ENCODE measurements around the gene NPM1. TPM values are rescaled to one million over a fixed set of nuclear protein-coding genes. Genes with fewer than 3 reads are reported as not detected.

NPM1 gene
- total and polyA plus RNA-seq, 2 of the 13 experiments (the other 11 are each of a cell fraction or from before 2014, with no cell fraction given), result 2,047 to 3,353 TPM

- DNase-seq (ENCODE audit: low spot score) (no peak), FAIRE-seq (no peak), ATAC-seq (no peak)
- H3K36me3 ChIP-seq (replicated peaks in 1 of 2; ENCODE audit: control insufficient read depth in 1 of 2, insufficient read depth in 2 of 2, low read length in 2 of 2), result no peaks in the 10 kb centered on the region
- H3K27ac ChIP-seq (ENCODE audit: extremely low read length, insufficient read depth, low read length), result no peak overlapping the region
- 51% methylated on average over 9 of the region's 11 CpGs for WGBS (ENCODE audit: low lambda C conversion rate)
- CTCF ChIA-PET (ENCODE audit: low intra/inter-chr PET ratio, low total read pairs), result no interaction called here
- no peak overlapping the region for H3K4me2 ChIP-seq (ENCODE audit: low read depth, low read length)
- POLR2A ChIA-PET, result no interaction called here
- H3K9ac ChIP-seq (ENCODE audit: insufficient read depth, low read depth, low read length), result no peak overlapping the region
- H3K79me2 ChIP-seq (ENCODE audit: insufficient read depth, low read length), result no peaks in the 10 kb centered on the region
- in situ Hi-C loops (cut with HindIII; ENCODE audit: extremely low pct_ligation_motif_present, low pct_unique_long_range_greater_than_20kb) (no loop called here), intact Hi-C loops (cut with micrococcal nuclease; ENCODE audit: unreplicated experiment) (no loop called here)
- H3K27me3 ChIP-seq (ENCODE audit: control insufficient read depth in 1 of 2, insufficient read depth in 2 of 2, low read length in 2 of 2), result peaks cover 3 to 9% of the 10 kb centered on the region in 2 experiments; a peak in 3 of 5 replicates
- no peak overlapping the region for H2AFZ ChIP-seq (ENCODE audit: low read length)
- no peak overlapping the region for H3K4me3 ChIP-seq (replicated peaks in 1 of 3; ENCODE audit: insufficient read depth in 1 of 3, low read depth in 2 of 3, low read length in 3 of 3)
- H3K4me1 ChIP-seq (ENCODE audit: insufficient read depth, low read length), result no peaks in the 10 kb centered on the region
- no TSS peak for BruUV-seq (replicated peaks)
- H4K20me1 ChIP-seq (ENCODE audit: insufficient read depth, low read length), result no peaks in the 10 kb centered on the region
- H3K9me3 ChIP-seq (ENCODE audit: low read length), result no peaks in the 10 kb centered on the region
- TF ChIP-seq, protein P1, sequence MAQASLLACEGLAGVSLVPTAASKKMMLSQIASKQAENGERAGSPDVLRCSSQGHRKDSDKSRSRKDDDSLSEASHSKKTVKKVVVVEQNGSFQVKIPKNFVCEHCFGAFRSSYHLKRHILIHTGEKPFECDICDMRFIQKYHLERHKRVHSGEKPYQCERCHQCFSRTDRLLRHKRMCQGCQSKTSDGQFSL (CRISPR knock-in tag; IDR thresholded peaks at IDR 0.05), result no peak
- TF ChIP-seq IRF2 (CRISPR knock-in tag; IDR thresholded peaks at IDR 0.05), result no peak
- TF ChIP-seq ZNF496 (CRISPR knock-in tag; IDR thresholded peaks at IDR 0.05; ENCODE audit: insufficient replicate concordance), result no peak
- TF ChIP-seq ZNF720 (CRISPR knock-in tag; IDR thresholded peaks at IDR 0.05), result no peak
- no peak for TF ChIP-seq EHMT2 (IDR thresholded peaks at IDR 0.05; ENCODE audit: borderline replicate concordance, low read depth, low read length)
- no peak for TF ChIP-seq ZUFSP (CRISPR knock-in tag; IDR thresholded peaks at IDR 0.05; ENCODE audit: borderline replicate concordance)
- TF ChIP-seq ZNF792 (CRISPR knock-in tag; IDR thresholded peaks at IDR 0.05), result no peak
- TF ChIP-seq U2AF2 (IDR thresholded peaks at IDR 0.05; ENCODE audit: low read depth, low read length), result no peak
- TF ChIP-seq ZNF431 (CRISPR knock-in tag; IDR thresholded peaks at IDR 0.05; ENCODE audit: borderline replicate concordance, low read depth), result no peak
- no peak for TF ChIP-seq ZNF468 (CRISPR knock-in tag; IDR thresholded peaks at IDR 0.05)
- TF ChIP-seq STAT6 (CRISPR knock-in tag; IDR thresholded peaks at IDR 0.05; ENCODE audit: borderline replicate concordance), result no peak
- TF ChIP-seq ZNF101 (CRISPR knock-in tag; IDR thresholded peaks at IDR 0.05; ENCODE audit: borderline replicate concordance, low read depth), result no peak
- TF ChIP-seq ZNF44 (CRISPR knock-in tag; IDR thresholded peaks at IDR 0.05), result no peak
- TF ChIP-seq THRA (CRISPR knock-in tag; IDR thresholded peaks at IDR 0.05; ENCODE audit: borderline replicate concordance), result no peak
- no peak for TF ChIP-seq LRRFIP1 (CRISPR knock-in tag; conservative IDR thresholded peaks at IDR 0.05)
These were observed 65.5 kb downstream of the NPM1 start for GRCh38 chr5:171453056-171453725.

All from HepG2 (cell line).